ENCODE data around the gene LRRC45.

GRCh38 chr17:82072827-82073226, 49.7 kb downstream of the LRRC45 start:
- no peak for TF ChIP-seq EZH2 (IDR thresholded peaks at IDR 0.05)
- TF ChIP-seq POLR2AphosphoS5 (IDR thresholded peaks at IDR 0.05; ENCODE audit: borderline replicate concordance, low read depth, low read length): no peak
- TF ChIP-seq FOXP2 (optimal IDR thresholded peaks at IDR 0.05; ENCODE audit: control extremely low read depth, extremely low read length, insufficient read depth): no peak

Data from SK-N-MC (cell line).